ENCODE measurements around the gene BEND3. TPM values are rescaled to one million over a fixed set of nuclear protein-coding genes. Genes with fewer than 3 reads are reported as not detected.

Gene BEND3
- total and polyA plus RNA-seq, 7 donors = 0.52 to 3.8 (median 1.7) TPM

DNA sequence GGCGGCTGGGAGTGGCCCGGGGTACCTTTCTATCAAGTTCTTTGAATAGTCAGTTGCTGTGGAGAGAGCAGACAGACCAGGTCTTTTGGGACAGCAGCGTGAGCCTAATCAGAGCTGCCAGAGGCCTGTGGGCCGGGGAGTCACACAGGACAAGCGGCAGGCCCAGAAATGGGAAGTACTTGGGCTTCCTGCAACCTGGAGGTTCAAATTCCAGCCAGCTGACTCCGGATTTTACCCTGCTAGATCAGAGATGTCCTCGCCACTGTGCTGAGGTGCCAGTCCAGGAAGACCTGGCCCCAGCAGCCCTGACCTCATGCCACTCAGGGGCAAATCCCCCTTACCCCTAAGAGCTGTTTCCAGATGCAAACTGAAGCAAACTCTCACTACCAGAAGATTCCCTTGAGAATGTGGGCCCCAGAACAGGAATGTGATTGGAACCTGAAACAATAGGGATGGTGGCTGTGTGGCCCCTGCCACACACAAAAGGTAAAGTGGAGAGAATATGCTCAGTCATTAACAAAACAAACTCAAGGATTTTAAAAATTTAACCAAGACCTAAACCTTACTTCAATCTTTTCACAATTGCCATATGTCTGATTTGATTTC is 9.7 kb downstream of the BEND3 start:
- intact Hi-C loops (cut with DNase I) = no loop called here
- H3K27me3 ChIP-seq (ENCODE audit: insufficient read depth in 3 of 3, low read length in 2 of 3) = no peaks in the 10 kb centered on the region
- no peak for ATAC-seq
- no peak overlapping the region for H3K4me3 ChIP-seq
- DNase-seq = no peak
- no peaks in the 10 kb centered on the region for H3K36me3 ChIP-seq (ENCODE audit: insufficient read depth in 1 of 2, low read depth in 1 of 2)
- H3K9me3 ChIP-seq = no peaks in the 10 kb centered on the region
- WGBS, 3 donors = 77 to 82% (median 82%) methylated on average over 7 of the region's 7 CpGs
- no peaks in the 10 kb centered on the region for H3K4me1 ChIP-seq
- H3K27ac ChIP-seq = no peak overlapping the region
- TF ChIP-seq, protein P1, sequence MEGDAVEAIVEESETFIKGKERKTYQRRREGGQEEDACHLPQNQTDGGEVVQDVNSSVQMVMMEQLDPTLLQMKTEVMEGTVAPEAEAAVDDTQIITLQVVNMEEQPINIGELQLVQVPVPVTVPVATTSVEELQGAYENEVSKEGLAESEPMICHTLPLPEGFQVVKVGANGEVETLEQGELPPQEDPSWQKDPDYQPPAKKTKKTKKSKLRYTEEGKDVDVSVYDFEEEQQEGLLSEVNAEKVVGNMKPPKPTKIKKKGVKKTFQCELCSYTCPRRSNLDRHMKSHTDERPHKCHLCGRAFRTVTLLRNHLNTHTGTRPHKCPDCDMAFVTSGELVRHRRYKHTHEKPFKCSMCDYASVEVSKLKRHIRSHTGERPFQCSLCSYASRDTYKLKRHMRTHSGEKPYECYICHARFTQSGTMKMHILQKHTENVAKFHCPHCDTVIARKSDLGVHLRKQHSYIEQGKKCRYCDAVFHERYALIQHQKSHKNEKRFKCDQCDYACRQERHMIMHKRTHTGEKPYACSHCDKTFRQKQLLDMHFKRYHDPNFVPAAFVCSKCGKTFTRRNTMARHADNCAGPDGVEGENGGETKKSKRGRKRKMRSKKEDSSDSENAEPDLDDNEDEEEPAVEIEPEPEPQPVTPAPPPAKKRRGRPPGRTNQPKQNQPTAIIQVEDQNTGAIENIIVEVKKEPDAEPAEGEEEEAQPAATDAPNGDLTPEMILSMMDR (IDR thresholded peaks at IDR 0.05) = no peak

DNA sequence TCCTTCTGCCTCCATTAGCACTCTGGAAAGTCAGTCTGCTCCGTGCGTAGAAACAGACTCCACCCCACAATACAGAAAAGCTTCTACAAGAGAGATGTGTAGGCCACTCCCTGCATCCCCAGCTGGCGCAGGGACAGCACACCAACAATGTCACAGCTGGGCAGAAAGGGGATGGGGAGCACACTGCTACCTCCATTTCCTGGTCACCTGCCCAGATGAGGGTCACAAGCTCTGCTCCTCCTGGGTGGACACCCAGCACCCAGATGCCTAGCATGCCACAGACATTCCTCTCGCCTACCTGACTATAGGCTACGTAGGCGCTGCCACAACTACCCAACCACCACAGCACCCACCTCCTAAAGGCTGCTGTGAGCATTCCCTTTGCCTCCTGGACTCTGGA is 12.2 kb downstream of the BEND3 start:
- 87 to 92% (median 91%) methylated on average over 6 of the region's 6 CpGs for WGBS, 3 donors
- DNase-seq = no peak
- ATAC-seq = no peak
- intact Hi-C loops (cut with DNase I) = no loop called here
- Histone ChIP-seq H3K27me3 (ENCODE audit: insufficient read depth in 3 of 3, low read length in 2 of 3) (no peaks in the 10 kb centered on the region), H3K9me3 (no peaks in the 10 kb centered on the region), H3K36me3 (ENCODE audit: insufficient read depth in 1 of 2, low read depth in 1 of 2) (no peaks in the 10 kb centered on the region), H3K27ac (no peak overlapping the region), H3K4me3 (no peak overlapping the region), H3K4me1 (no peaks in the 10 kb centered on the region)
- TF ChIP-seq, protein P1 (IDR thresholded peaks at IDR 0.05) = no peak

DNA sequence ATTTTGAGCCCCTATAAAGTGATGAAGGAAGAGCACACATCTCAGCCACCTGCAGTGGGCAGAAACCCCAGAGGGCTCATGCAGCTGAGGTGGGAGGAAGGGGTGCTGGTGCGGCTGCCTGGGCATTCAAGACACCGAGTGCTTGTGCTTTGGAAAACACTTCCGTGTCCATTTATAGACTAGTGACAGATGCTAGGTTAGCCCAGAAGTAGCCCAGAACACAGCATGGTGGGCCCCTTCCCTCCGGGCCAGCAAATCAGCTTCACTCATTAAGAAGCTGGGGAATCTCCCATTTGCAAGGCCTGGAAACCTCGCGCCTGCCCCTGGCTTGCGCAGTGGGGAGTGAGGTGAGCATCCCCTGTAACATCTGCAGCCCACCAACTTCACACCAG is 12.9 kb downstream of the BEND3 start:
- Histone ChIP-seq H3K9me3 (no peaks in the 10 kb centered on the region), H3K4me3 (no peak overlapping the region), H3K27me3 (ENCODE audit: insufficient read depth in 3 of 3, low read length in 2 of 3) (no peaks in the 10 kb centered on the region), H3K4me1 (no peaks in the 10 kb centered on the region), H3K36me3 (ENCODE audit: insufficient read depth in 1 of 2, low read depth in 1 of 2) (no peaks in the 10 kb centered on the region), H3K27ac (no peak overlapping the region)
- ATAC-seq (no peak), DNase-seq (no peak)
- intact Hi-C loops (cut with DNase I) = no loop called here
- 73 to 85% (median 76%) methylated on average over 7 of the region's 7 CpGs for WGBS, 3 donors
- TF ChIP-seq, protein P1 (IDR thresholded peaks at IDR 0.05) = no peak

DNA sequence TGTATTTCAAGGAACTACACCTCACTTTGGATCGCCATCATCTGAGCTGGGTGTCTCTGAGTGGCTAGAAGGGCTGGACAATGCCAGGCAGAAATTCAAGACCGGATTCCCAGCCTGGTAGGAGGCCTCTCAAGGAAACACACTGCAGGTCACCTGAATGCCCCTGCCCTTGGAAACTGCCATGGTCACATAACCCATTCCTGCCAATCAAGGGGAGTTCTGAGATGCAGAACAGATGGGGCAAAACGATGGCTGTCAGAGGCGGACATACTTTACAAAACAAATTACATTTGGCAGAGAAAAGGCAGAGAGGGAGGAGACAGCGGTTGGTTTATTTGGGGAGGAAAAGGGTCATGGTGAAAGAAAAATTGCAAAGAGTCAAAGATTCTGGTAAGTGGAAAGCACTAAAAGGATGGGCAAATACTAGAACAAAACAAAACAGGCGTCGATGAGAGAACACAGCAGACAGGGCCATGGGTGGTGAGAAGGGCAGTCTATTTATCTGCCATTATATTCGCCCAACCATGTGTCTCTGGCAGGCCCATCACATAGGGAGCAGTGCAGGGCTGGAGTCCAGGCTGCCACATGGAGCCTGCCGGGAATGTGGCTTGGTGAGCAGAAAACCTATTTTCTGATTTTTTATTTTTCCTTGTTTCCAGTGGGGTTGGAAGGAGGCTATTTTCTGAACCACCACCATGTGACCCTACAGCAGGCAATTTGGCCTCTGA is 13.5 kb downstream of the BEND3 start:
- DNase-seq = no peak
- Histone ChIP-seq H3K4me3 (no peak overlapping the region), H3K4me1 (no peaks in the 10 kb centered on the region), H3K27me3 (ENCODE audit: insufficient read depth in 3 of 3, low read length in 2 of 3) (no peaks in the 10 kb centered on the region), H3K27ac (no peak overlapping the region), H3K36me3 (ENCODE audit: insufficient read depth in 1 of 2, low read depth in 1 of 2) (no peaks in the 10 kb centered on the region), H3K9me3 (no peaks in the 10 kb centered on the region)
- ATAC-seq = no peak
- TF ChIP-seq, protein P1 (IDR thresholded peaks at IDR 0.05) = no peak
- 79 to 85% (median 80%) methylated on average over 9 of the region's 9 CpGs for WGBS, 3 donors
- intact Hi-C loops (cut with DNase I) = no loop called here
